ENCODE data around the gene CNPY1. TPM values are rescaled to one million over a fixed set of nuclear protein-coding genes. Genes with fewer than 3 reads are reported as not detected.

CNPY1 gene
- total and polyA plus RNA-seq, 2 of the 8 experiments (the other 6 are each of a cell fraction or from before 2014, with no cell fraction given) = not detected

DNA sequence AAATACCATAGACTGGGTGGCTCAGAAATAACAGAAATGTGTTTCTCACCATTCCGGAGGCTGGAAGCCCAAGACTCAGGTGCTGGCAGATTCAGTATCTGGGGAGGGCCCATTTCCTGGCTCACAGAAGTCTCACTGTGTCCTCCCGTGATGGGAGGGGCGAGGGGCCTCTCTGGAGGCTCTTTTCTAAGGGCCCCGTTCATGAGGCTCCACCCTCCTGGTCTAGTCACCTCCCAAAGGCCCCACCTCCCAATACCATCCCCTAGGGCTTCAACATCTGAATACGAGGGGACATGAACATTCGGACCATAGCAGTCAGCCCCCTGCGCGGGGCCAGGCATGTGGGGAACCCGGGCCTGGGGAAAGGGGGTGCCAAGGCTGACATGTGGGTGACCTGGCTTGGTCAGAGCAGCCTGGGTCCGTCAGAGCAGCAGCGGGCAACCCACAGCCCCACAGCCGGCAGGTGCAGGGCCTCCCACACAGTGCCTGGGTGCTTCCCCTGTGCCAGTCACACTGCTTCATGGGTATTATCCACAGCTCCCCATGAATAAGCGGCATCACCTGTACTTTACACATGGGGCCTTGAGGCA, 13.3 kb upstream of the CNPY1 start (continued):
- TF ChIP-seq, protein P1, sequence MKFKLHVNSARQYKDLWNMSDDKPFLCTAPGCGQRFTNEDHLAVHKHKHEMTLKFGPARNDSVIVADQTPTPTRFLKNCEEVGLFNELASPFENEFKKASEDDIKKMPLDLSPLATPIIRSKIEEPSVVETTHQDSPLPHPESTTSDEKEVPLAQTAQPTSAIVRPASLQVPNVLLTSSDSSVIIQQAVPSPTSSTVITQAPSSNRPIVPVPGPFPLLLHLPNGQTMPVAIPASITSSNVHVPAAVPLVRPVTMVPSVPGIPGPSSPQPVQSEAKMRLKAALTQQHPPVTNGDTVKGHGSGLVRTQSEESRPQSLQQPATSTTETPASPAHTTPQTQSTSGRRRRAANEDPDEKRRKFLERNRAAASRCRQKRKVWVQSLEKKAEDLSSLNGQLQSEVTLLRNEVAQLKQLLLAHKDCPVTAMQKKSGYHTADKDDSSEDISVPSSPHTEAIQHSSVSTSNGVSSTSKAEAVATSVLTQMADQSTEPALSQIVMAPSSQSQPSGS (IDR thresholded peaks at IDR 0.05; ENCODE audit: low read length) = no peak

All from H1 (cell line).